ENCODE data around the gene IPO11.
"Not testable (repeated sequence)": the region's sequence is repeated elsewhere in the genome, so short reads cannot be mapped to it uniquely, and the experiment has no call there.

DNA sequence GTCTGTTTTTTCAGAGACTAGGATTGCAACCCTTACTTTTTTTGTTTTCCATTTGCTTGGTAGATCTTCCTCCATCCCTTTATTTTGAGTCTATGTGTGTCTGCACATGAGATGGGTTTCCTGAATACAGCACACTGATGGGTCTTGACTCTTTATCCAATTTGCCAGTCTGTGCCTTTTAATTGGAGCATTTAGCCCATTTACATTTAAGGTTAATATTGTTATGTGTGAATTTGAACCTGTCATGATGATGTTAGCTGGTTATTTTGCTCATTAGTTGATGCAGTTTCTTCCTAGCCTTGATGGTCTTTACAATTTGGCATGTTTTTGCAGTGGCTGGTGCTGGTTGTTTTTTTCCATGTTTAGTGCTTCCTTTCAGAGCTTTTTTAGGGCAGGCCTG, 264.0 kb downstream of the IPO11 start:
- TF ChIP-seq, protein P1, sequence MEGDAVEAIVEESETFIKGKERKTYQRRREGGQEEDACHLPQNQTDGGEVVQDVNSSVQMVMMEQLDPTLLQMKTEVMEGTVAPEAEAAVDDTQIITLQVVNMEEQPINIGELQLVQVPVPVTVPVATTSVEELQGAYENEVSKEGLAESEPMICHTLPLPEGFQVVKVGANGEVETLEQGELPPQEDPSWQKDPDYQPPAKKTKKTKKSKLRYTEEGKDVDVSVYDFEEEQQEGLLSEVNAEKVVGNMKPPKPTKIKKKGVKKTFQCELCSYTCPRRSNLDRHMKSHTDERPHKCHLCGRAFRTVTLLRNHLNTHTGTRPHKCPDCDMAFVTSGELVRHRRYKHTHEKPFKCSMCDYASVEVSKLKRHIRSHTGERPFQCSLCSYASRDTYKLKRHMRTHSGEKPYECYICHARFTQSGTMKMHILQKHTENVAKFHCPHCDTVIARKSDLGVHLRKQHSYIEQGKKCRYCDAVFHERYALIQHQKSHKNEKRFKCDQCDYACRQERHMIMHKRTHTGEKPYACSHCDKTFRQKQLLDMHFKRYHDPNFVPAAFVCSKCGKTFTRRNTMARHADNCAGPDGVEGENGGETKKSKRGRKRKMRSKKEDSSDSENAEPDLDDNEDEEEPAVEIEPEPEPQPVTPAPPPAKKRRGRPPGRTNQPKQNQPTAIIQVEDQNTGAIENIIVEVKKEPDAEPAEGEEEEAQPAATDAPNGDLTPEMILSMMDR (conservative IDR thresholded peaks at IDR 0.05; ENCODE audit: low read depth, low read length), result not testable (repeated sequence)
- not testable (repeated sequence) for TF ChIP-seq EZH2 (IDR thresholded peaks at IDR 0.05; ENCODE audit: borderline replicate concordance, low read depth, low read length, poor library complexity, severe bottlenecking)

Data from A673 (cell line).